Spleen (tissue), 11 donors: ENCODE data around the gene NRXN3. TPM values are rescaled to one million over a fixed set of nuclear protein-coding genes. Genes with fewer than 3 reads are reported as not detected.

Source experiments
- DNase-seq: peaks from one replicate; pipeline ENCODE4 v3.0.0-alpha.2; 2020
- H3K27ac ChIP-seq, 8 donors: fragments of 200-600 bp; sonication (generic) in 7 of 8; 1 replicate in 4 of 8; 2 replicates in 4 of 8; pipeline versions ENCODE4 v1.5.0 to v1.8.0; 2016 to 2021; ENCODE audit warnings: inconsistent platforms in 4 of 8, mild to moderate bottlenecking in 4 of 8, moderate library complexity in 1 of 8
- H3K27me3 ChIP-seq, 7 donors: fragments of 200-600 bp; sonication (generic) in 6 of 7; replicated peaks in 1 of 7; 1 replicate in 4 of 7; 2 replicates in 3 of 7; pipeline versions ENCODE4 v1.5.0 to v1.8.0; 2016 to 2021; ENCODE audit warnings: inconsistent platforms in 3 of 7, mild to moderate bottlenecking in 1 of 7
- H3K36me3 ChIP-seq, 6 donors: fragments of 200-600 bp; sonication (generic) in 5 of 6; 1 replicate in 4 of 6; 2 replicates in 2 of 6; pipeline versions ENCODE4 v1.5.0 to v1.8.0; 2016 to 2021; ENCODE audit warnings: inconsistent platforms in 2 of 6
- H3K4me1 ChIP-seq, 6 donors: fragments of 200-600 bp; sonication (generic) in 5 of 6; 1 replicate in 3 of 6; 2 replicates in 3 of 6; pipeline versions ENCODE4 v1.5.0 to v1.8.0; 2016 to 2021; ENCODE audit warnings: inconsistent platforms in 3 of 6
- H3K4me3 ChIP-seq, 8 donors: fragments of 200-600 bp; sonication (generic) in 7 of 8; 1 replicate in 4 of 8; 2 replicates in 4 of 8; pipeline versions ENCODE4 v1.5.0 to v1.8.0; 2016 to 2021; ENCODE audit warnings: inconsistent platforms in 4 of 8, mild to moderate bottlenecking in 4 of 8, moderate library complexity in 2 of 8
- H3K9me3 ChIP-seq, 8 donors: fragments of 200-600 bp; sonication (generic) in 7 of 8; 1 replicate in 4 of 8; 2 replicates in 4 of 8; pipeline versions ENCODE4 v1.5.0 to v1.8.0; 2016 to 2021; ENCODE audit warnings: inconsistent platforms in 4 of 8
- POLR2A ChIP-seq, 3 donors: fragments of 450-650 bp; IDR thresholded peaks; one replicate each; pipeline ENCODE4 v1.5.1; 2017; ENCODE audit warnings: antibody characterized with exemption in 3 of 3, mild to moderate bottlenecking in 1 of 3
- POLR2AphosphoS5 ChIP-seq, 3 donors: sonication (generic); formaldehyde crosslinking; IDR thresholded peaks; one replicate each; pipeline ENCODE4 v1.5.1; 2017; ENCODE audit warnings: antibody characterized with exemption in 3 of 3
- WGBS, 5 donors: extraction: QIAGEN DNeasy Blood & Tissue Kit in 3 of 5; methylation state at CpG; one replicate each; pipeline versions ENCODE4 v1.1.5 to v1.1.7; 2013 to 2018; 5-methylcytosine and 5-hydroxymethylcytosine counted together
- intact Hi-C: fragments of 100-400 bp; cut with DNase I; formaldehyde crosslinking; loops from one replicate; pipeline ENCODE4 v1.15.0; 2023; ENCODE audit warnings: low total_unique reads
- polyA plus RNA-seq, 3 donors: library from polyadenylated mRNA; stranded (reverse); fragments of 200-250 nt; gene quantifications; one replicate each; pipeline ENCODE4 v1.2.1, GENCODE V29; 2013
- total RNA-seq, 7 donors: library from RNA; depleted of rRNA in 3 of 7; stranded (reverse); fragments of >200 nt in 3 of 7; fragmentation: NEBNext Ultra II Directional in 4 of 7; extraction: Animal tissue kit (Norgen Biotek cat#: 25700) in 4 of 7; gene quantifications; one replicate each; pipeline versions ENCODE4 v1.1.0 to v1.2.1, GENCODE V29; 2016 to 2021
- TF ChIP-seq, protein P1 (sequence below), 11 experiments: fragments of 200-600 bp in 7 of 11; fragments of 450-650 bp in 4 of 11; sonication (generic) in 4 of 11; IDR thresholded peaks in 8 of 11; conservative IDR thresholded peaks in 3 of 11; 1 replicate in 7 of 11; 2 replicates in 4 of 11; pipeline versions ENCODE4 v1.4.0 to v1.8.0; 2016 to 2021; ENCODE audit warnings: antibody characterized with exemption in 11 of 11, inconsistent platforms in 4 of 11, mild to moderate bottlenecking in 1 of 11
- donor health status: healthy with polysubstance abuse.
- donor health status: DM: no; HTN: no; CAD: no; lungs with moderate emphysema.
- donor health status: DM: no; HTN: no; CAD: no.
- donor health status: Bipolar disorder and iron deficiency.
- donor health status: healthy.
- donor health status: DM: no; HTN: no; CAD: no.
- donor health status: DM: yes; HTN: yes; CAD: no.

NRXN3 gene
- total and polyA plus RNA-seq, 10 donors: 0.21 to 11.5 (median 1.6) TPM

DNA sequence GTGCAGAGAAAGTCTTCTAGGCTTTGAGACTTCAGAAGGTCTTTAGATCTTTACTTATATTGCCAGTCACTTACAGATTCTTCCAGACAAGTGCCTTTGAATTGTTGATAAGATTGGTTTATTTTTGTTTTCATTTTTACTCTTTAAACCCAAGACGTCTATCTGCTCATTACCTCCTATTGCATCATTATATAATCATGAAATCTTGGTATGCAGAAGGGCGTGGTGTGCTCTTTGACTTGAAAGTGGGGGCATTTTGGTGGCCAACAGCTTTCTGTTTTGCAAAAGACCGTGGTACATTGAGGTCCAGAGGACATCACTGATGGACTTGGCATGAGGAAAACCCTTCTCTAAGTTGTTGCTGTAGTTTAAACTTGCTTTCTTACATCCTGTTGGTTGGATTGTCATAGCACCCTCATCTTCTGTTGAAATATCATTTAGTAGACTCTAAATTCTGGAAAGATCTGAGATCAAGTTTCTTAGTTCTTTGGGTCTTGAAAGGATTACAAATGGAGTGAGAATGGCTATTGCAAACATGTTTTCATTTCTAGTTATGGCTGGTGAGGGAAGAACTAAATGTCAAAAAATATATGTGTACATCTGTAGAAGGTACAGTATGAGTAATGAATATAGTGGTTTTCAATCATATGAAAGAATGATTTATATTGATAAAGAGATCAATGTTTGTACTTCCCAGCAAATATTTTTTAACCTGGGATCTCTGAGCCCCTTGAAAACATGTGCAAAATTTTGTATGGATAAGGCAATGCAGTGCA, 441.8 kb downstream of the NRXN3 start:
- Histone ChIP-seq H3K27me3 (no peaks in the 10 kb centered on the region), H3K4me3 (no peak overlapping the region), H3K4me1 (no peaks in the 10 kb centered on the region), H3K36me3 (no peaks in the 10 kb centered on the region), H3K9me3 (no peaks in the 10 kb centered on the region), H3K27ac (no peak overlapping the region)
- DNase-seq: no peak
- TF ChIP-seq POLR2A (IDR thresholded peaks at IDR 0.05) (no peak), POLR2AphosphoS5 (IDR thresholded peaks at IDR 0.05) (no peak)
- TF ChIP-seq, protein P1, sequence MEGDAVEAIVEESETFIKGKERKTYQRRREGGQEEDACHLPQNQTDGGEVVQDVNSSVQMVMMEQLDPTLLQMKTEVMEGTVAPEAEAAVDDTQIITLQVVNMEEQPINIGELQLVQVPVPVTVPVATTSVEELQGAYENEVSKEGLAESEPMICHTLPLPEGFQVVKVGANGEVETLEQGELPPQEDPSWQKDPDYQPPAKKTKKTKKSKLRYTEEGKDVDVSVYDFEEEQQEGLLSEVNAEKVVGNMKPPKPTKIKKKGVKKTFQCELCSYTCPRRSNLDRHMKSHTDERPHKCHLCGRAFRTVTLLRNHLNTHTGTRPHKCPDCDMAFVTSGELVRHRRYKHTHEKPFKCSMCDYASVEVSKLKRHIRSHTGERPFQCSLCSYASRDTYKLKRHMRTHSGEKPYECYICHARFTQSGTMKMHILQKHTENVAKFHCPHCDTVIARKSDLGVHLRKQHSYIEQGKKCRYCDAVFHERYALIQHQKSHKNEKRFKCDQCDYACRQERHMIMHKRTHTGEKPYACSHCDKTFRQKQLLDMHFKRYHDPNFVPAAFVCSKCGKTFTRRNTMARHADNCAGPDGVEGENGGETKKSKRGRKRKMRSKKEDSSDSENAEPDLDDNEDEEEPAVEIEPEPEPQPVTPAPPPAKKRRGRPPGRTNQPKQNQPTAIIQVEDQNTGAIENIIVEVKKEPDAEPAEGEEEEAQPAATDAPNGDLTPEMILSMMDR (IDR thresholded peaks at IDR 0.05 in 8 of 11, conservative IDR thresholded peaks at IDR 0.05 in 3 of 11): no peak
- 41 to 71% (median 56%) methylated on average over 3 of the region's 3 CpGs for WGBS, 5 donors
- intact Hi-C loops: no loop called here

DNA sequence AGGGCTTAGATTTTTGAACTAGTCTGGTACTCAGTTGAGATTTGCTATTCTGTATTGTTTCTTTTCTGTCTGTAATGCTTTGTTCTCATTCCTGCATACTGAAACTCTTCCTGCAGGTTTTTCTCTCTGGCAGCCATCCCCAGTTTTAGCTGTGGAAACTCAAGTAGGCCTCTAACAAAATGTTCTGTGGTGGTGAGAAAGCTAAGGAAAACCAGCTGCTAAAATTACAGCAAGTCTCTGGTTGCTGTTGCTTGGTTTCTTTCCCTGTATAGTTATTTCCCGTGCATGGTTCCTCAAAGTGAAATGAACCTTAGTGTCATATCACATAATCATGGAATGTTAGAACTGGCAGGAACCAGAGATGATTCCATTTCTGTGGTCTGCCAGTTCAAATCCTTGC, 442.5 kb downstream of the NRXN3 start:
- Histone ChIP-seq H3K4me3 (no peak overlapping the region), H3K36me3 (no peaks in the 10 kb centered on the region), H3K9me3 (no peaks in the 10 kb centered on the region), H3K27ac (no peak overlapping the region), H3K27me3 (no peaks in the 10 kb centered on the region), H3K4me1 (no peaks in the 10 kb centered on the region)
- no peak for DNase-seq
- 71 to 78% (median 72%) methylated on average over 1 of the region's 1 CpG for WGBS, 5 donors
- TF ChIP-seq POLR2AphosphoS5 (IDR thresholded peaks at IDR 0.05) (no peak), POLR2A (IDR thresholded peaks at IDR 0.05) (no peak)
- TF ChIP-seq, protein P1 (IDR thresholded peaks at IDR 0.05 in 8 of 11, conservative IDR thresholded peaks at IDR 0.05 in 3 of 11): no peak
- intact Hi-C loops: no loop called here

DNA sequence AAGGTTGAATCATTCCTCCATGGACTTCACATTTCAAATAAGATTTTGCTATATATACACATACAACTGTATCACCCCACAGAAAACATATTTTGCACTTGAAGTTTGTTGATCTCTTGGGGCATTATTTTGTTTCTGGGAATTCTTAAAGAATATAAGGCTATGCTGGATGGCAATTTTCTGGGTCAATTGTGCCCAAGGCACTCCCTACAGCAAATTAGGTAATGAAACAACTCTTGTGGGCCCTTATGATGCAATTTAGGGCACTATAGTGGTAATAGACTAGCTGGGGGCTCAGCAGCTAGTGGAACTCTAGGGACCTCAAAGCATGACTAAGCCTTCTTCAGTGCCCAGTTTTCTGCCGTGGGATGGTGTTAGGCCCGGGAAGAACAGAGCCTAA, 444.4 kb downstream of the NRXN3 start:
- TF ChIP-seq, protein P1 (IDR thresholded peaks at IDR 0.05 in 8 of 11, conservative IDR thresholded peaks at IDR 0.05 in 3 of 11): no peak
- TF ChIP-seq POLR2A (IDR thresholded peaks at IDR 0.05): no peak
- no peak for TF ChIP-seq POLR2AphosphoS5 (IDR thresholded peaks at IDR 0.05)
- Histone ChIP-seq H3K4me1 (no peaks in the 10 kb centered on the region), H3K27ac (no peak overlapping the region), H3K4me3 (no peak overlapping the region), H3K9me3 (no peaks in the 10 kb centered on the region), H3K27me3 (no peaks in the 10 kb centered on the region), H3K36me3 (no peaks in the 10 kb centered on the region)
- no peak for DNase-seq
- intact Hi-C loops: no loop called here
- WGBS, 5 donors: 86 to 95% (median 94%) methylated on average over 2 of the region's 2 CpGs

DNA sequence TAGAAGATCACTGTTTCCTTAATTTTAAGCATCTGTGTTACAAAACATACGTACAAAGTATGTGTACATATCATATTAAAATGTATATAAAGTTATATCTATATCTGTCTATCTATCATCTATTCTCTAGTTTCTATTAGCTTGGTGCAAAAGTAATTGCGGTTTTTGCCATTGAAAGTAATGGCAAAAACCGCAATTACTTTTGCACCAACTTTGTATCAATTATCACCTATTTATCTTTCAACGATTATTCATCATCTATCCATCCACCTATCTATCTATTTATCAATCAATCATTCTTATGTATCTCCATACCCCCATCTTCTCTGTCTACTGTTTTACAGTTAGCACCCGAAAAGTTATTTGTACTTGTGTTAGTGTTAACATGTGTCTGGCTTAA, 447.6 kb downstream of the NRXN3 start:
- no peak for DNase-seq
- 70 to 84% (median 81%) methylated on average over 5 of the region's 5 CpGs for WGBS, 5 donors
- Histone ChIP-seq H3K4me3 (no peak overlapping the region), H3K4me1 (no peaks in the 10 kb centered on the region), H3K27me3 (no peaks in the 10 kb centered on the region), H3K9me3 (no peaks in the 10 kb centered on the region), H3K27ac (no peak overlapping the region), H3K36me3 (no peaks in the 10 kb centered on the region)
- TF ChIP-seq POLR2AphosphoS5 (IDR thresholded peaks at IDR 0.05) (no peak), POLR2A (IDR thresholded peaks at IDR 0.05) (no peak)
- TF ChIP-seq, protein P1 (IDR thresholded peaks at IDR 0.05 in 8 of 11, conservative IDR thresholded peaks at IDR 0.05 in 3 of 11): no peak
- intact Hi-C loops: no loop called here
